Measurements from ENCODE around the gene RGL3.
"Not testable (repeated sequence)": the region's sequence is repeated elsewhere in the genome, so short reads cannot be mapped to it uniquely, and the experiment has no call there.

The RGL3 gene

GRCh38 chr19:11448410-11448809 is 29.3 kb upstream of the RGL3 start:
- DNase-seq = no peak

GRCh38 chr19:11447347-11448262 is 28.5 kb upstream of the RGL3 start:
- no peak for DNase-seq

DNA sequence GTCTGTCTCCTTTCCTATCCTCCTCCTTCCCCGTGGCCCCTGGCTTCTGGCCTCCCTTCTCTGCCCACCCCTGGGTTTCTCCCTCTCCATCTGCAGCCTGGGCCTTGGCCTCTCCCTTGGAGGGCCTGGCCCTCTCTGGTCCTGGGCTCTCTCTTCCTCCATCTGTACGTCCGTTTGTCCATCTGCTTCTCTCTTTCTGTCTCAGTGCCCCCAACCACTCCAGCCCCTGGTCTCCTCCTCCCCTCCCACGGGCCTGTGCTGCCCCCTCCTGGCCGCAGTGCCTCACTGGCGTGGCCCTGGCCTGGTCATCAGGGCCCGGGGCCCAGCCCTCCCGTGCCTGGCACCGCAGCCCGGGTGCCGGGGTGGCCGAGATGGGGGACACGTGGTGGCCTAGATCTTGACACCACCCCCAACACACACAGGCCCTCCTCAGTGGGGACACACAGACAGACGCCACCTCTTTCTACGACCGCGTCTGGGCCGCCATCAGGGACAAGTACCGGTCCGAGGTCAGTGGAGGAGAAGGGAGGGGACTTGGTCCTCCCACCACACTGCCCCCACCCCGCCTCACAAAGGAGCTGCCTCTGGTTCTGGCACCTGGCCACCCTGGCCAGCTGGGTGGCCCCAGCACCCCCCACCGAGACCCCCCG is 27.7 kb upstream of the RGL3 start:
- DNase-seq = peak; percentile 38

DNA sequence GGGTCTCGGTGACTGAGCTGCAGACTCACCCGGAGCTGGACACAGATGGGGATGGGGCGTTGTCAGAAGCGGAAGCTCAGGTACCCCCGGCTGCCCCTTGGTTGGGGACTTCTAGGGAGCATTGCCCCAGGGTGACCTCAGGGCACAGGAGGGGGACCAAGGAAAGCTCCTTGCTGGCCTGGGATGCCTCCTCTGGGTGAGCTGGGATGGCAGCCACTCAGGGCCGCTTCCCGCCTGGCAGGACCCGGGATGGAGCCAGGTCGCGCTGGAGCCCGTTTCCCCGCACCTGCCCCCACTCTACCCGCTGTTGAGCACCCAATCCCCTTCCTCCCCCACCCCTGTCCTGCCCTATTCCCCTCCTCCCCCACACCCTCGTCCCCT is 27.1 kb upstream of the RGL3 start:
- no peak for DNase-seq

DNA sequence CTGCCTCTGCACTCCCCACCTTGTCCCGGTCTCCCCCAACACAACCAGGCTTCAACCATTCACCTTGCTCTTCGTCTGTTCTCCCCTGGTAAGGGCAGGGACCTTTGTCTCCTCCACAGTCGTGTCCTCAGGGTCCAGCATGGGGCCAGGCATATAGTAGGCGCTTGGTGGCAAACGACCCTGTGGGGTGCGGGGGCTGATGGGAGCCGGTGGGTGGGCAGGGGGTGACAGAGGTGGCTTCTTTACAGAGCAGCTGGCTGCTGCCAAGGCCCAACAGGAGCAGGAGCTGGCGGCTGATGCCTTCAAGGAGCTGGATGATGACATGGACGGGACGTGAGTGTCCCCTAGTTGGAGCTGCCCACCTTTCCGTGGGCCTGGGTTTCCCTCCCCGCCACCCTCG is 26.0 kb upstream of the RGL3 start:
- DNase-seq = no peak

DNA sequence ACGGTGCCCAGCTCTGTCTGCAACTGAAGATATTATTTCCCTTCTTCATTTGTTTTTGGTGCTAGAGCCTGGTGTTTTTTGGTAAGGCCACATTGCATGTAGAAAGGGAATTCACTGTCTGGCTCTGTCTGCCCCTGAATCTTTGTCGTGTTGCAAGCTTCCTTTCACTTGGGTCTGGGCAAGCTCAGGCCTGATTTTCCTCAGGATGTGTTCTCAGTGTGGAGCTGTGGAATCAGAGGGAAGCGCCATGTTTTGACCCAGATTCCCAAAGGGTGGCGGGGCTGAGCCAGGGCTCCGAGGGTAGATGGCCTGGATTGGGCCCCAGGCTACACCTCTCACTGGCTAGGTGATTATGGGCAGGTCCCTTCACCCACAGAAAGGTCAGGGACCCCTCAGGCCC is 24.9 kb upstream of the RGL3 start:
- no peak for DNase-seq

GRCh38 chr19:11437955-11438354 is 18.8 kb upstream of the RGL3 start:
- peak; percentile 71 for DNase-seq

- no peak for DNase-seq
These were observed 16.8 kb upstream of the RGL3 start for GRCh38 chr19:11435833-11436313.

DNA sequence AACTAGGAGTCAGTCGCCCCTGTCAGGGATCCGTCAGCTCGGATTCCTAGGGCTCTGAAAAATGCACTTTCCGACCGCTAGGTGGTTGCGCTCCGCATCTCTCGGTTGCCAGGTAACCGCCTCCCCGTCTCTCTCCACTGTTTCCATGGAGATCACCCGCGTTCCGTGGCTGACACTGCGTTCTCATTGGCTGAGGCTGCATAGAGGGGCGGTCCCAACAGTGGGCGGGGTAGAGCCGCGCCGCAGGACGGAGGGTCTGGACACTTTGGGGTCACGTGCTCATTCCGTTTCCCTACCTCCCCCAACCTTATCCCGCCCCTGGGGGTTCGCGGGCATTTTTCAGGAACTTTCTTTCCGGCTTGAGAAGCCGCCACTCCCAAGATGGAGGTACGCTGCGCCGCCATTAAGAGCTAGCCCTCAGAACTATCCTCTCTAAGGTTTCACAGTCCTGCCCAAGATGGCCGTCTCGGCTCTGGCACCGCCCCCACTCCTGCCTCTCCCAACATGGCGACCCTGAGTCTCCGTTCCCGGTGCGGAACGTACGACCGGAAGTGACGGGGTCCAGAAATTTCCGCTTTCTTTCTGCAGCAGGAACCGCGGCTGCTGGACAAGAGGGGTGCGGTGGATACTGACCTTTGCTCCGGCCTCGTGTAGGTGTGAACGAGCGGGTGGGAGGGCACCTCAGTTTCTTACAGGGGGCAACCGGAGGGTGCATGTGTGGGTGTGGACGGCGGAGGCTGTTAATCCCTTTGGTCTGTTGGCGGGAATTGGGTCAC is 16.1 kb upstream of the RGL3 start, which contains the start of the genes ODAD3 and PRKCSH:
Gene ODAD3 (minus strand): TSS at position 65 of the 776 bp plus-strand sequence. CDS start 105 bp downstream, outside the sequence.
Gene PRKCSH (plus strand): TSS at position 579 of the 776 bp plus-strand sequence. CDS start 483 bp downstream, outside the sequence.
- DNase-seq = peak; percentile 99

DNA sequence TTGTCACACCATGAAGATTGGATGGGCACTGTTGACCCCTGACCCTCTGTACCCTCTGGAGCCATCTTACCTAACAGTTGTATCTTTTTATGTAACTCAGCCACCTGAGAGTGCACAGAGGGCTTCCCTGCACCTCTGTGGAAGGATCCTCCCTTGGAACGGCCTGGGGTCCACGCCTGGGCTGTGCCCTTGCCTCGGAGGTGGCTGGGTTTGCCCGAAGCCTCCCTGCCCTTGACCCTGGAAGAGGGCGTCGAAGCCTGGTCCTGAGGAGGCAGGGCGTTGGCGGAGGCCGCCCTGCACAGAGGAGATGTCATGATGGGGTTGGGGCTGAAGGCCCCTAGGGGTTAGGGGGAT is 15.6 kb upstream of the RGL3 start:
- no peak for DNase-seq

DNA sequence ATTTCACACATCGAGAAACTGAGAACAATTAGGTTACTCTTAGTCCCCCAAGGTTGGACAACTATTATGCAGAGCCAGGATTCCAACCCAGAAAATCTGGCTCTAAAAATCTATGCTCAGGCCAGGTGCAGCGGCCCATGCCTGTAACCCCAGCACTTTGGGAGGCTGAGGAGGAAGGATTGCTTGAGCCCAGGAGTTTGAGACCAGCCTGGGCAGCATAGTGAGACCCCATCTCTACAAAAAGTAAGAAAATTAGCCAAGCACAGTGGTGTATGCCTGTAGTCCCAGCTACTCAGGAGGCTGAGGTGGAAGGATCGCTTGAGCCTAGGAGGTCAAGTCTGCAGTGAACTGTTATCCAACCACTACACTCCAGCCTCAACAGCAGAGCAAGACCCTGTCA is 14.4 kb upstream of the RGL3 start:
- DNase-seq = not testable (repeated sequence)

GRCh38 chr19:11426656-11427055 is 7.5 kb upstream of the RGL3 start:
- DNase-seq = no peak

DNA sequence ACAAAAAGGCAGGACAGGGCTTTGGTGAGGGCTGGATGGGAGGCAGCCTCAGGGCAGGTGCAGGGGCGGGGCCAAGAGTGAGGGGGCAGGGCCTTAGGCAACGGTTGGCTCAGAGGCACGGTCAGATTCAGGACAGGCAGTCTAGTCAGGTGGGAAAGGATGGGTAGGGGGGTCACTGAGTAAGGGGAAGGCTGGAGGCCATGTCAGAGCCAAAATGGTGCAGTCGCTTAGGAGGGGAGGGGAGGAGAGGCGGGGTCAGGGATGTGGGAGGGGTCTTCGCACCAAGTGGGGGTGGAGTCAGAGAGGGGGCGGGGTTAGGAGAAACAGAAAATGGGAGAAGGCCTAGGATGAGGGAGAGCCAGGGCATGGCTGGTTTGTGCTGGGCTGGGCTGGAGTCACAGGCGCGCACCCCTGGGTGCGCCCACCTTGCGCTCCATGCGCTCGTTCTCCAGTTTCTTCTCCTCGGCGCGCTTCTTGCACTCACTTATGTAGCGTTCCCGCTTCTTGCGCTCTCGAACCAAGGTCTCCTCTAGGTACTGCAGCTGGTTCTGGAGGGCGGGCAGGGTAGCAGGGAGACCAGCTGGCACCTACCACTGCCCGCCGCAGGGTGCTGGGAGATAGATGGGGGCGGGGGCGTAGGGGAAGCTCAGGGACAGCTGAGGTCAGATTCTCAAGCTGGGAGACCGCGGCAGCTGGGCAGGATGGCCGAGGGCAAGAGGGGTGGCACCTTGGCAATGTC is 6.8 kb upstream of the RGL3 start:
- no peak for DNase-seq

GRCh38 chr19:11423791-11424181 is 4.7 kb upstream of the RGL3 start:
- no peak for DNase-seq

- DNase-seq = no peak
These were observed 4.2 kb upstream of the RGL3 start for GRCh38 chr19:11423164-11423790.

DNA sequence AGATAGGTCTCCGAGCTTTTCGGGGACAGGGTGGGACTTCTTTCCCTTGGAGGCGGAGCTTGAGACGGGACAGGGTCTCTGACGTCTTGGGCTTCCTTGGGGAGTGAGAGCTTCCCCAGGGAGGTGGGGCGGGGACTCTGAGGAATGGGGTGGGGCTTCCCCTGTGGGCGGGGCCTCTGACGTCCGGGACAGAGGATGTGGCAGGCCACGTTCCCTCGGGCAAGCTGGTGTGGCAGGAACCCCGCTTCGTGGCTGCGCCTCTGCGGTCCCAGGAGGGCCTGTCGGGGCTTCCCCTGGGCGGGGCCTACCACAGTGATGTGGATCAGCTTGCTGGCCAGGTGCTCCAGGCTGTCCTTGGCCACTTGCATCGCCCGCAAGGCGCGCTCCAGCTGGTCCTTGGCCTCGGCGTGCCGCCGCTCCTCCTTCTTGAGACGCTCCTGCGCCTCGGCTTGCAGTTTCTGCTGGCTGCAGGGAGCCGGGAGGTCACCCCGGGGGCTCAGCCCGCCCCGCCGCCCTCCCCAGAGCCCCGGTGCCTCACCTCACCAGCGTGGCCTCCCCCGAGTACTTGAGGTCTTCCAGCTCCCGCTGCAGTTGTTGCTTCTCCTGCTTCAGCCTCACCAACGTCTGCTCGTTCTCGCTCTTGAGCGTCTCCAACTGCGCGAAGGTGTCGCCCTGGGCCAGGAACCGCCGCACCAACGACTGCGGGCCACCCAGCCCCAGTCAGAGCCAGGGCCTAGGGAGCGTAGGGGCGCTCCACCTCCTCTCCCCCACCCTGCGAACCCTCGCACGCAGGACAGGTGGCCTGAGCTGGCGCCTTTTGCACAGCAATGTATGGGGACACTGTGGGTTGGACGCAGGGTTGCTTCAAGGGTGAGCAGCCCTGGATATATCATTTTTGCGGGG is 3.3 kb upstream of the RGL3 start:
- DNase-seq = peak; percentile 89

- DNase-seq = peak; percentile 60
These were observed 2.4 kb upstream of the RGL3 start for GRCh38 chr19:11421371-11422098.

DNA sequence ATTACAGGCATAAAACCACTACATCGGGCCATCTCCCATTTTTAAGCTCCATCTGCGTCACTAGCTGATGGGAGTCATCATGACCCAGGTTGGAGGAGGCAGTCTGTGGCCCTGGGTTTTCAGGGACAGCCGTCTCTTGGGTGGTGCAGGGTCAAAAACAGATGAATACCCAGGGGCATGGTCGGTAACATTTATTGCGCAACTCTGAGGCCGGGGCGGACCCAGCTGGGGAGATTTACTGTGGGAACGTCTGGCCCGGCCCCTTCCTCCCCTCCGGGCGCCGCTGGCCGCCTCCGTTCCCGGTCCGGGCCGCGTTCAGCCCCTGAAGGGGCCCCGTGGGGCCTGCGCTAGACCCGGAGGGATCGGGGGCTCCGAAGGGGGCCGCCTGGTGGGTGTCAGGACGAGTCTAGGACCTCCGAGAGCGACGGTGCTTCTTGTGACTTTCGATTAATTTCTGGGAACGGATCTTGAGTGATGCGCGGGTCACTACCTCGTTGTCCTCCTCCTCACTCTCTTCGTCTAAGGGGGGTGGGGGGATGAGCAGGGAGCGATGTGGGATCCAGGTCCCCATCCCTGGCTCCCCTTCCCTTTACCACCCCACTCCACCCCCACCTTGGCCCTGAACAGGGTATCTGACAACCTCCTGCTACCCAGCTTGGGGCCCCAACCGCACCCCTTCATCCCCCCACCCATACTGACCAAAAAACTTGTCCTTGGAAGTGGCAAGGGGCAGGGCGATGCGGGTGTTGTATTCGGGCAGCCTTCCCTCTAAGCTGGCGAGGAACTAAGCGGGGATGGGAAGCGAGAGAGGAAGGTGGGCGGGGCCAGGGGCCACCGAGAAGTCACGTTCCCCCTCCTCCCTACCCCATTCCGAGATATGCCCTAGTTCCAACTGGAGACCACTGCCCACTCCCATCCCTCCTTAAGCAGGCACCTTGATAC is 1.6 kb upstream of the RGL3 start:
- no peak for DNase-seq

GRCh38 chr19:11418094-11418548 is 993 bp downstream of the RGL3 start:
- no peak for DNase-seq

Data from CD4-positive, alpha-beta T cell treated with Interferon gamma for 1 hour (primary cell).